ENCODE data around the gene CEMIP.

DNA sequence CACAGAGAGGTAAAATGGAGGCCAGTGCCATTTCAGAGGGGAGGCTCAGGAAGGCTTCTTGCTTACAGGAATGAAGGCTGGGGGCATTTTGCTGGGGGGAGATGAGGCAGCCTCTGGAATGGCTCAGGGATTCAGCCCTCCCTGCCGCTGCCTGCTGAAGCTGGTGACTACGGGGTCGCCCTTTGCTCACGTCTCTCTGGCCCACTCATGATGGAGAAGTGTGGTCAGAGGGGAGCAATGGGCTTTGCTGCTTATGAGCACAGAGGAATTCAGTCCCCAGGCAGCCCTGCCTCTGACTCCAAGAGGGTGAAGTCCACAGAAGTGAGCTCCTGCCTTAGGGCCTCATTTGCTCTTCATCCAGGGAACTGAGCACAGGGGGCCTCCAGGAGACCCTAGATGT, 170.6 kb downstream of the CEMIP start:
- TF ChIP-seq POLR2A (IDR thresholded peaks at IDR 0.05; ENCODE audit: borderline replicate concordance, extremely low read depth, insufficient read depth, insufficient read length) (no peak), YY1 (IDR thresholded peaks at IDR 0.05; ENCODE audit: extremely low read depth, insufficient replicate concordance, low read depth, low read length) (no peak), EZH2 (IDR thresholded peaks at IDR 0.05) (no peak)
- TF ChIP-seq, protein P1, sequence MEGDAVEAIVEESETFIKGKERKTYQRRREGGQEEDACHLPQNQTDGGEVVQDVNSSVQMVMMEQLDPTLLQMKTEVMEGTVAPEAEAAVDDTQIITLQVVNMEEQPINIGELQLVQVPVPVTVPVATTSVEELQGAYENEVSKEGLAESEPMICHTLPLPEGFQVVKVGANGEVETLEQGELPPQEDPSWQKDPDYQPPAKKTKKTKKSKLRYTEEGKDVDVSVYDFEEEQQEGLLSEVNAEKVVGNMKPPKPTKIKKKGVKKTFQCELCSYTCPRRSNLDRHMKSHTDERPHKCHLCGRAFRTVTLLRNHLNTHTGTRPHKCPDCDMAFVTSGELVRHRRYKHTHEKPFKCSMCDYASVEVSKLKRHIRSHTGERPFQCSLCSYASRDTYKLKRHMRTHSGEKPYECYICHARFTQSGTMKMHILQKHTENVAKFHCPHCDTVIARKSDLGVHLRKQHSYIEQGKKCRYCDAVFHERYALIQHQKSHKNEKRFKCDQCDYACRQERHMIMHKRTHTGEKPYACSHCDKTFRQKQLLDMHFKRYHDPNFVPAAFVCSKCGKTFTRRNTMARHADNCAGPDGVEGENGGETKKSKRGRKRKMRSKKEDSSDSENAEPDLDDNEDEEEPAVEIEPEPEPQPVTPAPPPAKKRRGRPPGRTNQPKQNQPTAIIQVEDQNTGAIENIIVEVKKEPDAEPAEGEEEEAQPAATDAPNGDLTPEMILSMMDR (IDR thresholded peaks at IDR 0.05 in 2 of 3, conservative IDR thresholded peaks at IDR 0.05 in 1 of 3; ENCODE audit: borderline replicate concordance in 1 of 3, insufficient read depth in 1 of 3, low read depth in 2 of 3, low read length in 2 of 3), result no peak
- TF ChIP-seq, protein P2, sequence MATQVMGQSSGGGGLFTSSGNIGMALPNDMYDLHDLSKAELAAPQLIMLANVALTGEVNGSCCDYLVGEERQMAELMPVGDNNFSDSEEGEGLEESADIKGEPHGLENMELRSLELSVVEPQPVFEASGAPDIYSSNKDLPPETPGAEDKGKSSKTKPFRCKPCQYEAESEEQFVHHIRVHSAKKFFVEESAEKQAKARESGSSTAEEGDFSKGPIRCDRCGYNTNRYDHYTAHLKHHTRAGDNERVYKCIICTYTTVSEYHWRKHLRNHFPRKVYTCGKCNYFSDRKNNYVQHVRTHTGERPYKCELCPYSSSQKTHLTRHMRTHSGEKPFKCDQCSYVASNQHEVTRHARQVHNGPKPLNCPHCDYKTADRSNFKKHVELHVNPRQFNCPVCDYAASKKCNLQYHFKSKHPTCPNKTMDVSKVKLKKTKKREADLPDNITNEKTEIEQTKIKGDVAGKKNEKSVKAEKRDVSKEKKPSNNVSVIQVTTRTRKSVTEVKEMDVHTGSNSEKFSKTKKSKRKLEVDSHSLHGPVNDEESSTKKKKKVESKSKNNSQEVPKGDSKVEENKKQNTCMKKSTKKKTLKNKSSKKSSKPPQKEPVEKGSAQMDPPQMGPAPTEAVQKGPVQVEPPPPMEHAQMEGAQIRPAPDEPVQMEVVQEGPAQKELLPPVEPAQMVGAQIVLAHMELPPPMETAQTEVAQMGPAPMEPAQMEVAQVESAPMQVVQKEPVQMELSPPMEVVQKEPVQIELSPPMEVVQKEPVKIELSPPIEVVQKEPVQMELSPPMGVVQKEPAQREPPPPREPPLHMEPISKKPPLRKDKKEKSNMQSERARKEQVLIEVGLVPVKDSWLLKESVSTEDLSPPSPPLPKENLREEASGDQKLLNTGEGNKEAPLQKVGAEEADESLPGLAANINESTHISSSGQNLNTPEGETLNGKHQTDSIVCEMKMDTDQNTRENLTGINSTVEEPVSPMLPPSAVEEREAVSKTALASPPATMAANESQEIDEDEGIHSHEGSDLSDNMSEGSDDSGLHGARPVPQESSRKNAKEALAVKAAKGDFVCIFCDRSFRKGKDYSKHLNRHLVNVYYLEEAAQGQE (IDR thresholded peaks at IDR 0.05; ENCODE audit: low read depth), result no peak

Measured in HCT116 (cell line).